Endothelial cell of umbilical vein (primary cell): ENCODE measurements around the gene PLEKHA4.

Source experiments
- CTCF ChIP-seq, 2 donors: IDR thresholded peaks; 1 replicate in 1 of 2; 2 replicates in 1 of 2; pipeline ENCODE4 v1.5.1; 2011; ENCODE audit warnings: low read length in 2 of 2, mild to moderate bottlenecking in 2 of 2, moderate library complexity in 2 of 2, control low read depth in 1 of 2, inconsistent platforms in 1 of 2, low read depth in 1 of 2; ENCODE audit not compliant: insufficient read depth in 1 of 2; ENCODE audit errors: extremely low read depth in 1 of 2
- JUN ChIP-seq: IDR thresholded peaks from 2 replicates; pipeline ENCODE4 v1.6.1; 2011; ENCODE audit warnings: borderline replicate concordance, low read depth; ENCODE audit not compliant: insufficient read length, insufficient read depth
- POLR2AphosphoS5 ChIP-seq: IDR thresholded peaks from 2 replicates; pipeline ENCODE4 v1.6.1; 2012; ENCODE audit warnings: low read depth, mild to moderate bottlenecking, control low read depth, low read length, moderate library complexity; ENCODE audit not compliant: insufficient read depth

- TF ChIP-seq CTCF (IDR thresholded peaks at IDR 0.05; ENCODE audit: extremely low read depth in 1 of 2, insufficient read depth in 1 of 2, low read depth in 1 of 2, low read length in 2 of 2) (no peak), POLR2AphosphoS5 (no peak), JUN (no peak)
Observed at GRCh38 chr19:48804496-48804895, 63.9 kb downstream of the PLEKHA4 start.
